H9 (cell line): ENCODE measurements around the gene PLXNA2. TPM values are rescaled to one million over a fixed set of nuclear protein-coding genes. Genes with fewer than 3 reads are reported as not detected.

Source experiments
- DNase-seq: peaks from one replicate; pipeline ENCODE4 v3.0.0-alpha.2; 2017
- H2AFZ ChIP-seq: one replicate; pipeline ENCODE4 v1.6.1; 2013; ENCODE audit warnings: mild to moderate bottlenecking, low read length, control low read depth, moderate library complexity
- H2AK5ac ChIP-seq: 2 replicates; pipeline ENCODE4 v1.6.1; 2013; ENCODE audit warnings: low read length, control low read depth, mixed read lengths; ENCODE audit not compliant: insufficient read length
- H2BK120ac ChIP-seq: one replicate; pipeline ENCODE4 v1.6.1; 2013; ENCODE audit warnings: low read depth, mild to moderate bottlenecking, low read length, control low read depth, inconsistent platforms; ENCODE audit not compliant: poor library complexity, severe bottlenecking
- H2BK12ac ChIP-seq: 2 replicates; pipeline ENCODE4 v1.6.1; 2013; ENCODE audit warnings: low read length, control low read depth, mixed read lengths, low read depth; ENCODE audit not compliant: insufficient read length
- H2BK15ac ChIP-seq: 2 replicates; pipeline ENCODE4 v1.6.1; 2013; ENCODE audit warnings: low read depth, low read length, control low read depth
- H2BK20ac ChIP-seq: one replicate; pipeline ENCODE4 v1.6.1; 2013; ENCODE audit warnings: low read depth, mild to moderate bottlenecking, low read length, control low read depth, inconsistent platforms; ENCODE audit not compliant: poor library complexity, severe bottlenecking
- H2BK5ac ChIP-seq: 2 replicates; pipeline ENCODE4 v1.6.1; 2013; ENCODE audit warnings: low read length, control low read depth, mixed read lengths; ENCODE audit not compliant: insufficient read length
- H3K14ac ChIP-seq: 2 replicates; pipeline ENCODE4 v1.6.1; 2013; ENCODE audit warnings: low read length, control low read depth; ENCODE audit not compliant: insufficient read depth
- H3K18ac ChIP-seq: 2 replicates; pipeline ENCODE4 v1.6.1; 2013; ENCODE audit warnings: low read depth, mild to moderate bottlenecking, mixed read lengths, low read length, control low read depth; ENCODE audit not compliant: insufficient read length
- H3K23ac ChIP-seq: 2 replicates; pipeline ENCODE4 v1.6.1; 2013; ENCODE audit warnings: low read length, control low read depth, mixed read lengths, low read depth; ENCODE audit not compliant: insufficient read length
- H3K23me2 ChIP-seq: 2 replicates; pipeline ENCODE4 v1.6.1; 2013; ENCODE audit warnings: low read depth, mild to moderate bottlenecking, mixed read lengths, low read length, control low read depth; ENCODE audit not compliant: insufficient read length, poor library complexity, severe bottlenecking
- H3K27ac ChIP-seq: 2 replicates; pipeline ENCODE4 v1.5.1; 2013; ENCODE audit warnings: low read length, control low read depth, mixed read lengths, low read depth; ENCODE audit not compliant: insufficient read length
- H3K27me3 ChIP-seq: 2 replicates; pipeline ENCODE4 v1.6.1; 2013; ENCODE audit warnings: low read length, control low read depth, inconsistent platforms; ENCODE audit not compliant: insufficient read depth
- H3K4ac ChIP-seq: 2 replicates; pipeline ENCODE4 v1.6.1; 2013; ENCODE audit warnings: low read depth, mild to moderate bottlenecking, control low read depth, inconsistent platforms, low read length, moderate library complexity
- H3K4me1 ChIP-seq: 2 replicates; pipeline ENCODE4 v1.6.1; 2013; ENCODE audit warnings: low read length, control low read depth, inconsistent platforms; ENCODE audit not compliant: insufficient read depth
- H3K4me2 ChIP-seq: 2 replicates; pipeline ENCODE4 v1.6.1; 2013; ENCODE audit warnings: low read length, control low read depth, mixed read lengths; ENCODE audit not compliant: insufficient read length, insufficient read depth
- H3K56ac ChIP-seq: 2 replicates; pipeline ENCODE4 v1.6.1; 2013; ENCODE audit warnings: low read depth, mild to moderate bottlenecking, mixed read lengths, low read length, control low read depth; ENCODE audit not compliant: insufficient read length
- H3K79me1 ChIP-seq: 2 replicates; pipeline ENCODE4 v1.6.1; 2013; ENCODE audit warnings: low read depth, mild to moderate bottlenecking, moderate library complexity, low read length, control low read depth, inconsistent platforms; ENCODE audit not compliant: insufficient read depth, poor library complexity, severe bottlenecking
- H3K79me2 ChIP-seq: 2 replicates; pipeline ENCODE4 v1.6.1; 2013; ENCODE audit warnings: low read length, control low read depth, inconsistent platforms; ENCODE audit not compliant: insufficient read depth
- H3K9ac ChIP-seq: 2 replicates; pipeline ENCODE4 v1.6.1; 2013; ENCODE audit warnings: low read length, control low read depth, mixed read lengths; ENCODE audit not compliant: insufficient read length; ENCODE audit errors: extremely low read depth
- H3K9me3 ChIP-seq: one replicate; pipeline ENCODE4 v1.6.1; 2013; ENCODE audit warnings: low read depth, low read length, inconsistent platforms; ENCODE audit not compliant: control insufficient read depth
- H3T11ph ChIP-seq: one replicate; pipeline ENCODE4 v1.6.1; 2013; ENCODE audit warnings: mild to moderate bottlenecking, low read length, control low read depth, inconsistent platforms
- H4K20me1 ChIP-seq: one replicate; pipeline ENCODE4 v1.6.1; 2013; ENCODE audit not compliant: control insufficient read depth, insufficient read length, insufficient read depth
- H4K5ac ChIP-seq: 2 replicates; pipeline ENCODE4 v1.6.1; 2013; ENCODE audit warnings: low read depth, mild to moderate bottlenecking, mixed read lengths, low read length, control low read depth; ENCODE audit not compliant: insufficient read length
- H4K8ac ChIP-seq: replicated peaks from 2 replicates; pipeline ENCODE4 v1.6.1; 2013; ENCODE audit warnings: low read length, control low read depth, mixed read lengths, low read depth; ENCODE audit not compliant: insufficient read length
- H4K91ac ChIP-seq: 2 replicates; pipeline ENCODE4 v1.6.1; 2013; ENCODE audit warnings: low read depth, mild to moderate bottlenecking, moderate library complexity, mixed read lengths, low read length, control low read depth; ENCODE audit not compliant: insufficient read length
- H3K27ac Mint-ChIP-seq, 3 experiments: 2 replicates in 2 of 3; 3 replicates in 1 of 3; pipeline ENCODE4 v1.8.0; 2020 to 2021; ENCODE audit warnings: mixed read lengths in 3 of 3, mild to moderate bottlenecking in 1 of 3, moderate library complexity in 1 of 3
- H3K27me3 Mint-ChIP-seq: 2 replicates; pipeline ENCODE4 v1.8.0; 2021; ENCODE audit warnings: low read depth, mild to moderate bottlenecking, moderate library complexity, mixed read lengths
- H3K36me3 Mint-ChIP-seq, 3 experiments: 2 replicates in 2 of 3; 3 replicates in 1 of 3; pipeline ENCODE4 v1.8.0; 2020 to 2021; ENCODE audit warnings: low read depth in 3 of 3, mixed read lengths in 3 of 3; ENCODE audit not compliant: insufficient read depth in 1 of 3
- H3K4me1 Mint-ChIP-seq, 2 experiments: 2 replicates each; pipeline ENCODE4 v1.8.0; 2020; ENCODE audit warnings: mixed read lengths in 2 of 2
- H3K4me3 Mint-ChIP-seq, 2 experiments: 2 replicates in 1 of 2; 3 replicates in 1 of 2; pipeline ENCODE4 v1.8.0; 2020 to 2021; ENCODE audit warnings: mild to moderate bottlenecking in 2 of 2, mixed read lengths in 2 of 2, moderate library complexity in 1 of 2
- H3K9me3 Mint-ChIP-seq, 2 experiments: 2 replicates in 1 of 2; 3 replicates in 1 of 2; pipeline ENCODE4 v1.8.0; 2020; ENCODE audit warnings: mild to moderate bottlenecking in 2 of 2, mixed read lengths in 2 of 2, moderate library complexity in 1 of 2
- CTCF ChIP-seq: fragments of 200-600 bp; sonication (generic); conservative IDR thresholded peaks from 3 replicates; pipeline ENCODE4 v1.8.0; 2021; ENCODE audit warnings: antibody characterized with exemption, mild to moderate bottlenecking
- WGBS: extraction: QIAGEN DNeasy Blood & Tissue Kit; methylation state at CpG from one replicate; pipeline ENCODE4 v1.1.7; 2013; ENCODE audit warnings: missing lambda C conversion rate, low lambda C conversion rate, mixed read lengths; ENCODE audit not compliant: insufficient read length; ENCODE audit errors: extremely low coverage; 5-methylcytosine and 5-hydroxymethylcytosine counted together
- total RNA-seq: library from RNA; stranded (reverse); gene quantifications from 2 replicates; pipeline ENCODE4 v1.2.1, GENCODE V29; 2021

The PLXNA2 gene
- total RNA-seq, 1 experiment from 2014 or later = 0.57 TPM

GRCh38 chr1:208292908-208293307 is 48.7 kb upstream of the PLXNA2 start:
- Histone ChIP-seq H3K9me3 (no peaks in the 10 kb centered on the region), H3K4me2 (no peak overlapping the region), H3K27ac (no peak overlapping the region), H3K23ac (no peak overlapping the region), H4K20me1 (no peaks in the 10 kb centered on the region), H2BK15ac (no peak overlapping the region), H3T11ph (no peak overlapping the region), H3K4ac (no peak overlapping the region), H2AK5ac (no peak overlapping the region), H4K91ac (no peak overlapping the region), H2AFZ (no peak overlapping the region), H3K23me2 (peaks cover 3% of the 10 kb centered on the region), H3K14ac (no peak overlapping the region), H3K79me2 (no peaks in the 10 kb centered on the region), H3K4me1 (peaks cover 9% of the 10 kb centered on the region; the same call in 1 of the 2 replicates), H3K9ac (no peak overlapping the region), H3K56ac (no peak overlapping the region), H2BK20ac (no peak overlapping the region), H3K27me3 (no peaks in the 10 kb centered on the region), H4K5ac (no peak overlapping the region), H3K79me1 (no peaks in the 10 kb centered on the region), H2BK5ac (no peak overlapping the region), H4K8ac (no peak overlapping the region), H2BK120ac (no peak overlapping the region), H3K18ac (no peak overlapping the region), H2BK12ac (no peak overlapping the region)
- Mint-ChIP-seq H3K4me3 (no peak overlapping the region), H3K36me3 (no peaks in the 10 kb centered on the region), H3K27me3 (no peaks in the 10 kb centered on the region), H3K27ac (no peak overlapping the region), H3K9me3 (no peaks in the 10 kb centered on the region), H3K4me1 (peaks cover 26 to 27% of the 10 kb centered on the region in 2 experiments)
- no peak for DNase-seq
- TF ChIP-seq CTCF = no peak
- no CpG with 5 or more reads among the region's 2 CpGs for WGBS
